ENCODE results near the gene MUC2.
"Not testable (repeated sequence)": the region's sequence is repeated elsewhere in the genome, so short reads cannot be mapped to it uniquely, and the experiment has no call there.

MUC2 gene

DNA sequence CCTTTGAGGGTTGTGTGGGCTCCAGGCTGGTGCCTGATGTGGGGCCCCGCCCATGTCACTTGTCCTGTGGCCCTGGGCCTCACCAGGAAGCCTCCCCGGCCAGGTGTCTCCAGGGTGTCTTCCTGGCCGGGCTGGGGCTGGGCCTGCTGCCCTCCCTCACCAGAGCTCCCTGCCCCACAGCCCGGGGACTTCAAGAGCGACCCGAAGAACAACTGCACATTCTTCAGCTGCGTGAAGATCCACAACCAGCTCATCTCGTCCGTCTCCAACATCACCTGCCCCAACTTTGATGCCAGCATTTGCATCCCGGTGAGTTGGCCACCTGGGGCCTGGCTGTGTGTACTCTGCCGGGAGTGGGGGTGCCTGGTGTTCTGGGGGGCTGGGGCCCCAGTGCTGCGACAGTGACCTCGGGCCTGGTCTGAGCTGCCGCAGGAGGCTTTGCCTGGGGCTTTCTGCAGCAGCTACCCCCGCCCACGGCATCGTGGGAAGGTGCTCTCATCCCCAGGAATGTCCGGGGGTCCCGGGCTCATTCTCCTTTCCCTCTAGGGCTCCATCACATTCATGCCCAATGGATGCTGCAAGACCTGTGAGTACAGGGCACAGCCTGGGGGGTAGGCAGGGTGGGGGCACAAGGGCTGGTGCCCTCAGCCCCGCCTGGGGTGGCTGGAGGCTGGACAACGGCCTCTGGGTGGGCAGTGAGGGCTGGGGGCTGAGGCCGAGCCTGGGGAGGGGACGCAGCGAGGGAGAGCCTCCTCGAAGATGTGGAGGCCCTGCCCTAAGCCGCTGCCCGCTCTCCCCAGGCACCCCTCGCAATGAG, 34.6 kb downstream of the MUC2 start:
- DNase-seq = no peak

- no peak for DNase-seq
Measured at GRCh38 chr11:1109918-1110705, 35.4 kb downstream of the MUC2 start.

DNA sequence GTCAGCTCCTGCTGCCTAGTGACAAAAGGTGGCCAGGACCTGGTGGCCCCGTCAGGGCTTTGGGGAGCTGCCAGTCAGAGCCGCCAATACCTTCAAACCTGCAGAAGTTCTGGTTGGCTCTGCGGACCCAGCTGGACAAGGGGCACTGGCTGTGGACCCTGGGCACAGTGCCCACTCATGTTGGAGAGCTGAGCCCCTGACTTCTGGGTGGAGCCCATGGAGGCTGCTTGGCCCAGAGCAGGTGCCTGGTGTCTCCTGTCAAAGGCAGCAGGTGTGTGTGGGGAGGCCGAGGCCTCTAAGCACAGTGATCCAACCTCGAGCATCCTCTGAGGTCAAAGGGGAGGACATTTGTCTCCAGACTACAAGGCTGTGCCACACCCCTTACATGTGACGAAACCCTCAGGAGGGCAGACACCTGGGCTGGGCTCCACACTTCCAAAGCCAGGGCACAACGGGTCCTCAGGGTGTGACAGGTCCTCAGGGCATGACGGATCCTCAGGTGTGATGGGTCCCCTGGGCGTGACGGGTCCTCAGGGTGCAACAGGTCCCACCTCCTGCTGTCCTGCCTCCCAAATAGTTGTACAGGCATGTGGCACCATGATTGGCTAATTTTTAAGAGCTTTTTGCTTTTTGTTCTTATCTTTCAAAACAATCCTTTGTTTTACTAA, 37.0 kb downstream of the MUC2 start:
- DNase-seq = no peak

GRCh38 chr11:1112351-1113191, 37.9 kb downstream of the MUC2 start:
- DNase-seq = no peak

DNA sequence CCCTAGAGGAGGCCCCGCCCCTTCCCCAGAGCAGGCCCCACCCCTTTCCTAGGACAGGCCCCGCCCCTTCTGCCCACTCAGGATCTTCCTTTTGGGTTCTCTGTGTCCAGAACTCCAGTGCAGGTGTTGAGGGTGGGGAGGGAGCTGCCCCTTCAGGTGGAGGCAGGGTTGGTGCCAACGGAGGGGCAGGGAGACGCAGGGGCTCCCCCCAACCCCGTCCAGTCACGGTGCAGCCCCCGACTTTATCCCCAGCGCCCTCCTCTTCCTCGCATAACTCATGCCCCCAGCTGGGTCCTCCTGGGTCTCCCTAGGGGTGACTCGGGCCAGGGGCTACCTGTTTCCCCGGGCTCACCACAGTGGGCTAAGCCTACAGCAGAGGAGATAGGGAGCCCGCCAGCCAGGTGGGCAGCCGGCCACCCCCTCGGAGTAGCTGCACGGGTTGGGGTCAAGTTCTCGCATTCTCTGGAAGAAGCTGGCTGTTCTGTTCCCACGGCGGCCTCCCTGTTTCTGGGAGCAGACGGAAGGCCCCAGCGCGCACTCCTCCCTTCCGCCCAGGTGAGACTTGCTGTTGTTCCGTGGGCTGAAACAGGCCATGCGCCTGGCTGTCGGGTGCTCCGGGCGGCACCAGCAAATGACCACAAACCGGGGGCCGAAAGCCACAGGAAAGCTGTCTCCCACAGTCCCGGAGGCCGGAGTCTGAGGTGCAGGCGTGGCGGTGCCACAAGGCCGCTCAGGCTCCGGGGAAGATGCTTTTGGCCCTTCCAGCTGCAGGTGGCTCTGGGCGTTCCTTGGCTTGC, 38.9 kb downstream of the MUC2 start:
- no peak for DNase-seq

- not testable (repeated sequence) for DNase-seq
Measured at GRCh38 chr11:1115292-1115691, 40.6 kb downstream of the MUC2 start.

DNA sequence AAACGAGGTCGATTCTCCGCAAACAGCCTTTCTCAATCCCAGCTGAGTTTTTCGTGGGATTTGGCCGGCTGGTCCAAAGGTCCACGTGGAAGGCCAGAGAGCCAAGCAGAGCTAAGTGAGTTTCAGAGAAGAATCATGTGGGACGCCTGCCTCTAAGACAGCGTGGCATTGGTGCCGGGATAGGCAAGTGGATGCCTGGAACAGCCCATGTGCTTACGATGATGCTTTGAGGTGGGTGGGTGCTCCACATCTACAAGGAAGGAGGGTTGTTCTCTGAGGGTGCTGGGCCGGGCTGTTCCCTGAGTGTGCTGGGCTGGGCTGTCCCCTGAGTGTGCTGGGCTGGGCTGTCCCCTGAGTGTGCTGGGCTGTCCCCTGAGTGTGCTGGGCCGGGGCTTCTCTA, 41.4 kb downstream of the MUC2 start:
- DNase-seq = no peak

- DNase-seq = no peak
Measured at GRCh38 chr11:1116666-1117390, 42.2 kb downstream of the MUC2 start.

DNA sequence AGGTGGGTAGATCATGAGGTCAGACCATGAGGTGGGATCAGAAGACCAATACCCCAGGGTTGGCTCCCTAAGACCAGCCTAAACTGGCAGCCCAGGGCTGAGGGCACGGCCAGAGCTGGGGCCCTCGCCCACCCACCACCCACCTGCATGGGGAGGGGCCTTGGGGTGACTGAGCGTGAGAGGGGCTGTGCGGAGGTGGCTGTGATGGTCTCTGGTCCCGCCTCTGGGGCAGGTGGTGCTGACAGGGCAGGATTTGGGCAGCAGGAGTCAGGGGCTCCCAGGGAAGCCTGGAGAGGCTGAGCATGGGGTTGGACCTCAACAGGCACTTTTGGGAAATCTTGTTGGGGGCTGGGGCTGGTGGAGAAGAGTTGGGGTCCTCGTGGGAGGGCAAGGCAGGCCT, 43.3 kb downstream of the MUC2 start:
- no peak for DNase-seq

- no peak for DNase-seq
Measured at GRCh38 chr11:1118755-1119603, 44.3 kb downstream of the MUC2 start.

GRCh38 chr11:1119604-1120146, 45.0 kb downstream of the MUC2 start:
- DNase-seq = no peak

GRCh38 chr11:1120532-1121330, 46.1 kb downstream of the MUC2 start:
- no peak for DNase-seq

GRCh38 chr11:1121331-1121812, 46.7 kb downstream of the MUC2 start:
- DNase-seq = no peak

- no peak for DNase-seq
Measured at GRCh38 chr11:1121813-1122663, 47.4 kb downstream of the MUC2 start.

GRCh38 chr11:1122664-1123002, 48.0 kb downstream of the MUC2 start:
- DNase-seq = no peak

- DNase-seq = no peak
Measured at GRCh38 chr11:1123970-1124369, 49.3 kb downstream of the MUC2 start.

Data from stimulated activated naive CD4-positive, alpha-beta T cell treated with Interleukin-2 at 50 U/mL for 16 hours (primary cell).